Hematopoietic multipotent progenitor cell (in vitro differentiated cells): Measurements from ENCODE around the gene PLA2R1. TPM values are rescaled to one million over a fixed set of nuclear protein-coding genes. Genes with fewer than 3 reads are reported as not detected.

Experiments
- DNase-seq, 3 donors: peaks; one replicate each; pipeline ENCODE4 v3.0.0-alpha.2; 2011 to 2015; ENCODE audit warnings: low read depth in 2 of 3, low spot score in 2 of 3
- total RNA-seq: library from RNA; depleted of rRNA; stranded (reverse); fragments of >200 nt; gene quantifications from one replicate; pipeline ENCODE4 v1.2.3, GENCODE V29; 2012

Gene PLA2R1
- total RNA-seq, 1 donor = 2.4 TPM

DNA sequence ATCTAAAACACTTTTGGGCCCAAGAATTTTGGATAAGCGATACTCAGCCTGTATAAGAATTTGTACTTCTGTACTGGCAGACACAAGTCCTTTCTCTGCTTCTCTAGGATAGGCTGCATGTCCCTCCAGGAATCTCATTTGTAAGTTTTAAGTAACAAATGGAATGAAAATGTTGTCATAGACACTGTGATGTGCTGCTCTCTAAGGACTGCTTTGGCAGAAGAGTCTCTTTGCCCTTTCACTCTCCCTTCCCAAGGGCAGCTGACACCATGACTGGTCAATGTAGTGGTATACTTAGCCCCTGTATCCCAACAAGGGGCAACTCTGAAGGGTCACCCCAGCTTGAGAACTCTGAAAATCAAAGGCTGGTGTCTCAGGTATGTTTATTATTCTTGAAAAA is 27.3 kb downstream of the PLA2R1 start:
- no peak for DNase-seq

- no peak for DNase-seq
Observed at GRCh38 chr2:160034396-160034795, 28.0 kb downstream of the PLA2R1 start.

DNA sequence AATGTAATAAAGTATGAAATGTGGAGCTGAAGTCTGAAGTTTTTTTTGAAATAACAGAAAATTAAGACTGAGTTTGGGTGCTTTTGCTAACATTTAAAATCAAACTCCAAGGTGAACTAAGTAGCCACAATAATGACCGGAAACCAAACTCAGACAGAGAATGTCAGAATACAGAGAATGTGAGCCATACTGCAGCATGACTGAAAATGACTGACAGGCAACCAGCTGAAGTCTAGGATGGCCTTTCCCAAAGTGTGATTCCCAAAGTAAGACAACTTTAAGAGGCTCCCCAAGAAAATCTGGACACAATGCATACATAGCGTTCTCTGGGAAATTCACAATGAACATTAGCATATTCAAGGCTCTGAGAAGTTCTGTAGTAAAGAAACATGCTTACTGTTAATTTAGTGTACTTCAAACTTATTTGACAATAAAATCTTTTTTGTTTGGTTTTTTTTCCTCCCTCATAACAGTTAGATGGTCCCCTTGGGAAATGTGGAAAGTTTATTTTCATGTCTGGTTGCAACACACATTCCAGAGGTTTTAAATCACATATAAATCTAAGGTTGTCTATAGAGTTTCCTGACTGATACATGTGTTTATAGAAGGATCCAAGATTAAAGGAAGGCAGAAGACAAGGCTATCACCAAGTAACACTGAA is 28.6 kb downstream of the PLA2R1 start:
- no peak for DNase-seq

GRCh38 chr2:160029270-160029628 is 33.2 kb downstream of the PLA2R1 start:
- no peak for DNase-seq

DNA sequence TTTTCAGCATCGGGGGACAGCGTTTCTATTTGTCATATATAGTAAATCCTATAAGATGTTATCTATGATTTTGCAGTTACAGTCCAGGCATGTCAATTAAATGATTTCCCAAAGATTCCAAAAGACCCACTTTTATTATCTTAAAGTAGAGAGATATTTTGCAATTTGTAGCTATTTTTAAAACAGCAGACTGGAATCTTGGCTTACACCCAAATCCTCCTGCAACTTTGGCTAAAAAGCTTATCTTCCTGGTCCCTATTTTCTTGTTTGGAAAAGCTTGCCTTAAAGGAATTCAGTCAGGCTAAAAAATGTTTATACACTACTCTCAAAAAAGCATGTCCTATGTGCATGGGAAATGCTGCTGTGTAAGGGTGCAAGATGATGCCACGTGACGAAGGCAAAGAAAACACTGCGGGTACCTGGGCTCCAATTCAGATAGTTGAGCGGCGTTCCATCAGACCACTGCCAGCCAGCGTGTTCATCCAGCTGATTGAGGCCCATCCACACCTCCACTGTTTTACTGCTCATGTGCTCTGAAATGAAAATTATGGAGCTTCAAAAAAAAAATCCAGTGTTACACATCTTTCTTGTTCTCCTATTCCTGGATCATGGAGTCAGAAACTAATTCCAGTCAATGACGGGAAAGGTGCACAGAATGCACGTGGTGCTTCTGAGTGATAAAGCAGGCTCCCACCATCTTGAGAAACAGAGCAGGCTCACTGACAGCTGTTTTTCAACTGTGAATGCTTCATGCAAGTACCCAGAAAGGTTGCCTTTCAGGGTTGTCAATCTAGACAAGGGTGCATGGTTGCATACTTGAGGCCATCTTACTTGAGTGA is 33.8 kb downstream of the PLA2R1 start:
- DNase-seq = no peak

- DNase-seq = peak in 1 of 3 donors; percentile 4
Observed at GRCh38 chr2:160022162-160022561, 40.3 kb downstream of the PLA2R1 start.

GRCh38 chr2:160019374-160020090 is 42.9 kb downstream of the PLA2R1 start:
- no peak for DNase-seq

DNA sequence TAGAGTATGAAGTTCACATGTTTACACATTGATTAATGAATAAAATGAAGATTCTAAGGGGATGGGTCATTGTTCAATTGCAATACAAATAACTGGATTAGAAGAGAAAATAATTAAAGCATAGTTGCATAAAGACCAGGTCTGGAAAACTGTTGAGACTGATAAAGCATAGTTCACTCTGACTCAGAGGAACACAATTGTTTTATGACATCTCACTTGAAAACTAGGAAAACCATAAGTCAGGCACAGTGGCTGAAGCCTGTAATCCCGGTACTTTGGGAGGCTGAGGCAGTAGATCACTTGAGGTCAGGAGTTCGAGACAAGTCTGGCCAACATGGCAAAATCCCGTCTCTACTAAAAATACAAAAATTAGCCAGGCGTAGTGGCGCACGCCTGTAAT is 46.7 kb downstream of the PLA2R1 start:
- no peak for DNase-seq

DNA sequence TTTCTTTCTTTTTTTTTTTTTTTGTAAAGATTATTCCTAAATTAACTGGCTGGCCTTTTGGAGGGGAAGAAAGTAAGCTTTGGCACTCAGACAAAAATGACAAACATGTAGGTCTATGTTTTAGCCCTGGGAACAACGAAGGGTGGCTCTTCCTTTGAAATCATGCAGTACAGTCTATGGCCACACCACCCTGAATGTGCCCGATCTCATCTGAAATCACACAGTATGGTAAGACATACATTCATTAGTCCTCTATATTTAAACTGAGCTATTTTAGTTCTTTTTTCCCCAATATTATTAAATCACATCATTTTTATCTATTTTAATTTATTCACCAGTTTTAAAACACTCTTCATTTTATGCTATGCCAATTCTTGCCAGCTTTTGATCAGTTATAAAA is 48.2 kb downstream of the PLA2R1 start:
- DNase-seq = no peak

DNA sequence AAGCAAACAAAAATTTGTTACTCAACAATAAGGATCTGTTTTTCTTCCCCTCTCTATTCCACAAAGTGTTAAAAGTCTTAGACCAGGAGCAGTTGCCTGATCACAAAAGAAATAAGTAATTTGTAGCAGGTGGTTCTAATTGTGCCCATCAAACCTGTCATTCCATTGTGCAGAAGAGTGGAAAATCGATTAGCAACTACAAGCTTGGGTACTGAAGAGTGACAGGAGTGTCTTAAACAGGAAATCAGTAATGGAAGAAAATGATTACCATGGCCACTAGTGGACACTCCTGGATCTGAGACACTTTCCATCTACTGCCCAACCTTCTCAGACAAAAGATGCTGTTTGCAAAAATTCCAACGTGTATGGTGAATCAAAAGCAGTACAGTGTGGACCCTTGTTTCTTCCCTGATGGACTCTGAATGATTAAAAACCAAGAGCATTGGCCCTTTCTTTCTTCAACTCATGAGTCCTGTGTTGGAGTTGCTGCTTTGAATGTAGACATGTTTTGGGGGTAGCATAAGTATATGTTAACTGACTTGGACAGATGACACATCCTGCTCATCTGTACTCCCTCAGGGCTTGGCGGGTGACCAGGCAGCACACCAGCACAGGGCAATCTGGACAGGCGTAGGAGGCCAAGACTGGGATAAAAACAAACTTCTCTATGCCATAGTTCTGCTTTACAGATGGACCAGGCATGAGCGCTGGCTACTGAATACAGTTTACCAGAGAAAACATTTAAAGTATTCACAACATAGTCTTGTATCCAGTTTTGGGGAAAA is 51.9 kb downstream of the PLA2R1 start:
- no peak for DNase-seq

- no peak for DNase-seq
Observed at GRCh38 chr2:160007111-160007510, 55.3 kb downstream of the PLA2R1 start.

GRCh38 chr2:160006475-160006874 is 55.9 kb downstream of the PLA2R1 start:
- no peak for DNase-seq

DNA sequence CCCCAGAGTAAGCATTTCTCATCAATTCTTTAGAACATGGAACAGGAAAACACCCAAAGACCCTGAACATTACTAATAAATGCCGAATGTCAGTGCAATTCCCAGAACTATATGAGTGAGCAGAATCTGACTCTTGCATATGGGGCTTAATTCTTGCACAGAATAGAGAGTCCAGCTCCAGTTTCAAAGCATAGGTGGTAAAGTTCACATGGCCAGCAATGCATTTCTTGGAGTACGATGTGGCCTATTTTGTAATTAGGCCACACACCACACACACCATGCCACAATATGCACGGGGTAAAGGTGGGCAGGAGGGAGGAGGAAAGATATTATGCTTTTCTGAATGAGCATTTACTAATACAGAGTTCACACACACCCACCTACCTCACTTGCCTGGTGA is 56.5 kb downstream of the PLA2R1 start:
- no peak for DNase-seq

DNA sequence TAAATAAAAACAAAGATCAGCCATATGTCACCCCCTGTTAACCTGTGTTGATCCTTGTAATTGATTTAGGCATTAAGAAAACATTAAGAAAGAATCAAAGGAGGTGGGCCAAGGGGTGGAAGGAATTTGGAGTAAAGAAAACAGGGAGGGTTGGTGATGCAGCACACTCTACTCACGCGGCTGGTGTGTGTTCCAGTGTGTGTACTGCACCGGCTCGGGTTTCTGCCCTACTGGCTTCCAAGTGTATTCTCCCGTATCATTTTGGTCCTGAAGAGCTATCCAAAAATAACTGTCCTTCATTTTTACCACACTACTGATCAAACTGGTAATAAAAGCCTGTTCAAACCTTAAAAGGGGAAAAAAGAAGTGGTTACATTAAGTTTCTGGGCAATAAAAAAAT is 56.9 kb downstream of the PLA2R1 start:
- no peak for DNase-seq

DNA sequence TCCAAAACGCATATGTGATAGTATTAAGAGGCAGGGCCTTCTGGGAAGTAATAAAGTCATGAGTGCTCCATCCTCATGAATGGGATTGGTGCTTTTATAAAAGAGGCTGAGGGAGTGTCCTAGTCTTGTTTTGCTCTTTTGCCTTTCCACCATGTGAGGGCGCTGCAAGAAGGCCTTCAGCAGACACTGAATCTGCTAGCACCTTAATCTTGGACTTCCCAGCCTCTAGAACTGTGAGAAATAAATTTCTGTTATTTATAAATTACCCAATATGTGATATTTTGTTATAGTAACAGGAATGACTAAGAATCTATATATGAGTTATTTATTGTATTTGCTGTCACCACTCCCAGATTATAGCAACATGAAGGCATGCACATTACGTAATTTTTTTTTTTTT is 63.5 kb downstream of the PLA2R1 start:
- no peak for DNase-seq

- DNase-seq = no peak
Observed at GRCh38 chr2:159998243-159998642, 64.2 kb downstream of the PLA2R1 start.

GRCh38 chr2:159996792-159997546 is 65.4 kb downstream of the PLA2R1 start:
- no peak for DNase-seq

- no peak for DNase-seq
Observed at GRCh38 chr2:159995038-159995437, 67.4 kb downstream of the PLA2R1 start.

- DNase-seq = no peak
Observed at GRCh38 chr2:159989249-159989648, 73.2 kb downstream of the PLA2R1 start.

DNA sequence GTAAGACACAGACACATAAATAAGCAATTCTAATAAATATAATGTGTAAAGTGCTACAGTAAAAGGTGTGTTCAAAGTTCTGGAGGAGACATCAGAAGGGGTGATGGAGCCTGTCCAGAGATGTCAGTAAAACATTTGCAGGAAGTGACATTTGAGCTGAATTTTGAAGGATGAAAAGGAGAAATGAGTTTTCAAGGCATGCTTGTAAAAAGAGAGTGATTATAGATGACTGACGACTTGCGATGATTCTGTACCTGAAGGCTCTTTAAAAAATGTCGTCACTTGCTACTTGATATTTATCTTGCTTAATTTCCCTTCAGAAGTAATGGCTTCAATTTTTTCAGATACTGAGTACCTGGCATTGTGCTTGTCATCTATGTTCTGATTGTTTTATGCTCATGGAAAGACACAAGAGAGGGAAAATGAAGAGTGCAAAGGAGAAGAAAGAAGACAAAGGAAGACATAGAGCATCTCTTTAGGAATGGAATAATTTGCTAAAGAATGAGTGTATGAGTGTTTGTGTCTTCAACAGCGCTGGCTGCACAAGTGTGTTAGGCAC is 73.9 kb downstream of the PLA2R1 start:
- no peak for DNase-seq
